Breast epithelium (tissue), 4 donors: Measurements from ENCODE around the gene PRR12. TPM values are rescaled to one million over a fixed set of nuclear protein-coding genes. Genes with fewer than 3 reads are reported as not detected.

Experiments
- DNase-seq, 2 donors: peaks; one replicate each; pipeline ENCODE4 v3.0.0-alpha.2; 2019; ENCODE audit warnings: low spot score in 2 of 2
- H3K27ac ChIP-seq, 2 donors: fragments of 200-600 bp; sonication (generic) in 1 of 2; one replicate each; pipeline ENCODE4 v1.5.1; 2016 to 2019; ENCODE audit warnings: mild to moderate bottlenecking in 1 of 2
- H3K27me3 ChIP-seq, 2 donors: fragments of 200-600 bp; sonication (generic) in 1 of 2; one replicate each; pipeline versions ENCODE4 v1.5.1 to v1.6.0; 2017 to 2019; ENCODE audit warnings: control low read depth in 1 of 2, mild to moderate bottlenecking in 1 of 2
- H3K36me3 ChIP-seq: fragments of 200-600 bp; one replicate; pipeline ENCODE4 v1.5.1; 2019
- H3K4me1 ChIP-seq, 2 donors: fragments of 200-600 bp; sonication (generic); one replicate each; pipeline ENCODE4 v1.5.1; 2016 to 2019; ENCODE audit warnings: control low read depth in 1 of 2
- H3K4me3 ChIP-seq, 3 donors: fragments of 200-600 bp; sonication (generic); 1 replicate in 2 of 3; 2 replicates in 1 of 3; pipeline ENCODE4 v1.5.1; 2016 to 2019; ENCODE audit warnings: mild to moderate bottlenecking in 3 of 3, moderate library complexity in 2 of 3
- H3K9me3 ChIP-seq, 2 donors: fragments of 200-600 bp; sonication (generic) in 1 of 2; one replicate each; pipeline ENCODE4 v1.5.1; 2016 to 2019; ENCODE audit warnings: control low read depth in 1 of 2
- CTCF ChIP-seq, 3 donors: fragments of 450-650 bp; IDR thresholded peaks; one replicate each; pipeline ENCODE4 v1.5.1; 2016 to 2017; ENCODE audit warnings: antibody characterized with exemption in 3 of 3, mild to moderate bottlenecking in 3 of 3, moderate library complexity in 3 of 3
- POLR2A ChIP-seq: fragments of 450-650 bp; IDR thresholded peaks from one replicate; pipeline ENCODE4 v1.6.1; 2016; ENCODE audit warnings: antibody characterized with exemption, mild to moderate bottlenecking, moderate library complexity
- POLR2AphosphoS5 ChIP-seq, 3 donors: sonication (generic); formaldehyde crosslinking; IDR thresholded peaks; one replicate each; pipeline ENCODE4 v1.6.1; 2017; ENCODE audit warnings: antibody characterized with exemption in 3 of 3
- intact Hi-C: fragments of 100-400 bp; cut with DNase I; formaldehyde crosslinking; loops from one replicate; pipeline ENCODE4 v1.15.1; 2023; ENCODE audit warnings: low total_unique reads
- total RNA-seq, 3 donors: library from RNA; depleted of rRNA; stranded (reverse); fragments of >200 nt; gene quantifications; one replicate each; pipeline ENCODE4 v1.1.0, GENCODE V29; 2016

The PRR12 gene
- total RNA-seq, 3 donors from 2014 or later: 6.2 to 8.8 (median 6.3) TPM

- DNase-seq: no peak
- peaks cover 5% of the 10 kb centered on the region for H3K36me3 ChIP-seq
These were observed 4.9 kb downstream of the PRR12 start for GRCh38 chr19:49595819-49596404.

GRCh38 chr19:49596407-49596806 is 5.4 kb downstream of the PRR12 start:
- H3K27me3 ChIP-seq: no peaks in the 10 kb centered on the region
- no peak for DNase-seq
- no peaks in the 10 kb centered on the region for H3K9me3 ChIP-seq
- H3K27ac ChIP-seq: peak overlapping the region in 1 of 2 donors; percentile 12
- H3K4me3 ChIP-seq: no peak overlapping the region
- peaks cover 5% of the 10 kb centered on the region for H3K36me3 ChIP-seq
- TF ChIP-seq POLR2AphosphoS5 (IDR thresholded peaks at IDR 0.05): no peak
- no peak for TF ChIP-seq CTCF (IDR thresholded peaks at IDR 0.05)
- no peak for TF ChIP-seq POLR2A
- intact Hi-C loops: no loop called here
- H3K4me1 ChIP-seq: peaks cover 4 to 6% of the 10 kb centered on the region in 2 donors

More at GRCh38 chr19:49595819-49596404, 4.9 kb downstream of the PRR12 start:
- no peak overlapping the region for H3K4me3 ChIP-seq
- no peaks in the 10 kb centered on the region for H3K27me3 ChIP-seq
- H3K27ac ChIP-seq: peak overlapping the region in 1 of 2 donors; percentile 12
- peaks cover 4 to 6% of the 10 kb centered on the region in 2 donors for H3K4me1 ChIP-seq
- no peaks in the 10 kb centered on the region for H3K9me3 ChIP-seq
- TF ChIP-seq POLR2AphosphoS5 (IDR thresholded peaks at IDR 0.05) (no peak), POLR2A (no peak)
- intact Hi-C loops: no loop called here

- H3K4me1 ChIP-seq: peaks cover 4 to 6% of the 10 kb centered on the region in 2 donors
- intact Hi-C loops: no loop called here
- no peak for TF ChIP-seq CTCF (IDR thresholded peaks at IDR 0.05)
- no peak for TF ChIP-seq POLR2AphosphoS5 (IDR thresholded peaks at IDR 0.05)
- TF ChIP-seq POLR2A: no peak
- H3K27me3 ChIP-seq: no peaks in the 10 kb centered on the region
- H3K4me3 ChIP-seq: no peak overlapping the region
- H3K36me3 ChIP-seq: peaks cover 5% of the 10 kb centered on the region
- no peak overlapping the region for H3K27ac ChIP-seq
- DNase-seq: no peak
- no peaks in the 10 kb centered on the region for H3K9me3 ChIP-seq
These were observed 6.1 kb downstream of the PRR12 start for GRCh38 chr19:49596954-49597702.

GRCh38 chr19:49597703-49597974 is 6.7 kb downstream of the PRR12 start:
- no peak for TF ChIP-seq POLR2A
- no peak for TF ChIP-seq POLR2AphosphoS5 (IDR thresholded peaks at IDR 0.05)
- no peak for TF ChIP-seq CTCF (IDR thresholded peaks at IDR 0.05)
- intact Hi-C loops: no loop called here
- Histone ChIP-seq H3K4me1 (peaks cover under 1 to 3% of the 10 kb centered on the region in 2 donors), H3K4me3 (no peak overlapping the region), H3K27me3 (no peaks in the 10 kb centered on the region), H3K9me3 (no peaks in the 10 kb centered on the region), H3K36me3 (peaks cover 5% of the 10 kb centered on the region), H3K27ac (no peak overlapping the region)
- no peak for DNase-seq

- Histone ChIP-seq H3K9me3 (no peaks in the 10 kb centered on the region), H3K36me3 (no peaks in the 10 kb centered on the region), H3K27me3 (no peaks in the 10 kb centered on the region), H3K27ac (no peak overlapping the region), H3K4me1 (no peaks in the 10 kb centered on the region), H3K4me3 (no peak overlapping the region)
- TF ChIP-seq POLR2A (no peak), POLR2AphosphoS5 (IDR thresholded peaks at IDR 0.05) (no peak), CTCF (IDR thresholded peaks at IDR 0.05) (no peak)
- no peak for DNase-seq
- intact Hi-C loops: loop anchor here (10.0 kb wide), 1 partner anchor 1205 kb away; the partner anchor contains the start of genes GRIN2D and KDELR1
These were observed 8.7 kb downstream of the PRR12 start for GRCh38 chr19:49599378-49600295.
